GM12891 (cell line): Measurements from ENCODE around the gene ZBTB20.

ENCODE experiments used
- POLR2A ChIP-seq: IDR thresholded peaks from 2 replicates; pipeline ENCODE4 v1.6.1; 2011; ENCODE audit warnings: low read depth, low read length, control low read depth
- POLR2AphosphoS5 ChIP-seq: IDR thresholded peaks from 2 replicates; pipeline ENCODE4 v1.6.1; 2011; ENCODE audit warnings: low read depth, low read length, control low read depth
- SPI1 ChIP-seq: IDR thresholded peaks from 2 replicates; pipeline ENCODE4 v1.6.1; 2011; ENCODE audit warnings: low read depth, low read length, control low read depth
- TAF1 ChIP-seq: IDR thresholded peaks from 2 replicates; pipeline ENCODE4 v1.6.1; 2011; ENCODE audit warnings: low read depth, low read length, control low read depth

GRCh38 chr3:114440700-114441099, 706.4 kb downstream of the ZBTB20 start:
- TF ChIP-seq POLR2AphosphoS5, result no peak
- no peak for TF ChIP-seq POLR2A
- TF ChIP-seq TAF1, result no peak
- no peak for TF ChIP-seq SPI1
